NCI-H446 (cell line): ENCODE measurements around the gene LEKR1.
"Not testable (repeated sequence)": the region's sequence is repeated elsewhere in the genome, so short reads cannot be mapped to it uniquely, and the experiment has no call there.

Source experiments
- DNase-seq, 2 experiments: peaks; one replicate each; lab custom pipeline; 2025; lab: John Stamatoyannopoulos, UW

LEKR1 gene

GRCh38 chr3:156808025-156808424, 18.1 kb upstream of the LEKR1 start:
- no peak for DNase-seq

- DNase-seq = no peak
Measured at GRCh38 chr3:156811089-156811862, 14.9 kb upstream of the LEKR1 start.

GRCh38 chr3:156812521-156813335, 13.4 kb upstream of the LEKR1 start:
- no peak for DNase-seq

GRCh38 chr3:156814295-156814694, 11.9 kb upstream of the LEKR1 start:
- DNase-seq = no peak

- DNase-seq = no peak
Measured at GRCh38 chr3:156816091-156816793, 9.9 kb upstream of the LEKR1 start.

- peak; percentile 10 to 45 for DNase-seq
Measured at GRCh38 chr3:156816794-156817645, 9.1 kb upstream of the LEKR1 start.

- DNase-seq = no peak
Measured at GRCh38 chr3:156817646-156818272, 8.4 kb upstream of the LEKR1 start.

- DNase-seq = no peak
Measured at GRCh38 chr3:156818273-156818651, 7.9 kb upstream of the LEKR1 start.

- no peak for DNase-seq
Measured at GRCh38 chr3:156818890-156819289, 7.3 kb upstream of the LEKR1 start.

- DNase-seq = no peak
Measured at GRCh38 chr3:156819842-156820691, 6.1 kb upstream of the LEKR1 start.

GRCh38 chr3:156820692-156821080, 5.5 kb upstream of the LEKR1 start:
- no peak for DNase-seq

- DNase-seq = not testable (repeated sequence)
Measured at GRCh38 chr3:156822626-156823260, 3.4 kb upstream of the LEKR1 start.

- no peak for DNase-seq
Measured at GRCh38 chr3:156825795-156826143, 384 bp upstream of the LEKR1 start.

GRCh38 chr3:156826896-156827882, 1.0 kb downstream of the LEKR1 start:
- DNase-seq = no peak

GRCh38 chr3:156831006-156831405, 4.9 kb downstream of the LEKR1 start:
- DNase-seq = no peak

- DNase-seq = no peak
Measured at GRCh38 chr3:156834435-156834834, 8.3 kb downstream of the LEKR1 start.

- no peak for DNase-seq
Measured at GRCh38 chr3:156834962-156835535, 8.9 kb downstream of the LEKR1 start.

GRCh38 chr3:156836701-156837100, 10.5 kb downstream of the LEKR1 start:
- DNase-seq = no peak
